Mesenchymal stem cell (in vitro differentiated cells and primary cell): ENCODE measurements around the gene UBALD2.
A peak's percentile ranks its signal among the peaks of the same experiment; 100 is the strongest.

Source experiments
- DNase-seq: peaks from one replicate; pipeline ENCODE4 v3.0.0-alpha.2; 2013
- H2AFZ ChIP-seq: one replicate; pipeline ENCODE4 v1.6.1; 2013; ENCODE audit warnings: low read depth, mild to moderate bottlenecking, control low read depth, inconsistent platforms, low read length, moderate library complexity
- H2AK5ac ChIP-seq: 2 replicates; pipeline ENCODE4 v1.6.1; 2013; ENCODE audit warnings: low read length, moderate library complexity, mild to moderate bottlenecking, inconsistent platforms; ENCODE audit not compliant: severe bottlenecking
- H2BK120ac ChIP-seq: one replicate; pipeline ENCODE4 v1.6.1; 2013; ENCODE audit warnings: low read depth, mild to moderate bottlenecking, inconsistent platforms, low read length, moderate library complexity
- H2BK12ac ChIP-seq, 2 experiments: one replicate each; pipeline ENCODE4 v1.6.1; 2013; ENCODE audit warnings: inconsistent platforms in 2 of 2, low read length in 2 of 2, mild to moderate bottlenecking in 2 of 2, moderate library complexity in 2 of 2, control low read depth in 1 of 2
- H2BK15ac ChIP-seq: one replicate; pipeline ENCODE4 v1.6.1; 2013; ENCODE audit warnings: mild to moderate bottlenecking, low read depth, inconsistent platforms; ENCODE audit not compliant: poor library complexity, severe bottlenecking
- H2BK5ac ChIP-seq: 2 replicates; pipeline ENCODE4 v1.6.1; 2013; ENCODE audit warnings: low read depth, mild to moderate bottlenecking, low read length, control low read depth, inconsistent platforms; ENCODE audit not compliant: poor library complexity, severe bottlenecking
- H3K14ac ChIP-seq, 2 experiments: one replicate each; pipeline ENCODE4 v1.6.1; 2013; ENCODE audit warnings: inconsistent platforms in 2 of 2, low read length in 2 of 2, control low read depth in 1 of 2, mild to moderate bottlenecking in 1 of 2, moderate library complexity in 1 of 2
- H3K18ac ChIP-seq, 2 experiments: one replicate each; pipeline ENCODE4 v1.6.1; 2013; ENCODE audit warnings: inconsistent platforms in 2 of 2, low read length in 2 of 2, control low read depth in 1 of 2, low read depth in 1 of 2, mild to moderate bottlenecking in 1 of 2
- H3K23ac ChIP-seq, 2 experiments: one replicate each; pipeline ENCODE4 v1.6.1; 2013; ENCODE audit warnings: inconsistent platforms in 2 of 2, low read length in 2 of 2, mild to moderate bottlenecking in 2 of 2, moderate library complexity in 2 of 2, control low read depth in 1 of 2
- H3K27ac ChIP-seq: 2 replicates; pipeline ENCODE4 v1.5.1; 2013; ENCODE audit warnings: mild to moderate bottlenecking, moderate library complexity, low read length, control low read depth, inconsistent platforms; ENCODE audit not compliant: poor library complexity, severe bottlenecking
- H3K27me3 ChIP-seq, 2 experiments: 2 replicates each; pipeline versions ENCODE4 v1.6.1 to v1.7.0; 2013; ENCODE audit warnings: low read length in 2 of 2, mild to moderate bottlenecking in 2 of 2, moderate library complexity in 2 of 2, control low read depth in 1 of 2, inconsistent platforms in 1 of 2; ENCODE audit not compliant: control insufficient read depth in 1 of 2, insufficient read depth in 1 of 2
- H3K36me3 ChIP-seq, 2 experiments: 2 replicates each; pipeline versions ENCODE4 v1.6.1 to v1.7.0; 2013; ENCODE audit warnings: low read length in 2 of 2, control low read depth in 1 of 2, inconsistent platforms in 1 of 2, low read depth in 1 of 2, mild to moderate bottlenecking in 1 of 2; ENCODE audit not compliant: insufficient read depth in 2 of 2, control insufficient read depth in 1 of 2
- H3K4ac ChIP-seq, 2 experiments: one replicate each; pipeline ENCODE4 v1.6.1; 2013; ENCODE audit warnings: inconsistent platforms in 2 of 2, low read length in 2 of 2, mild to moderate bottlenecking in 2 of 2, moderate library complexity in 2 of 2, control low read depth in 1 of 2, low read depth in 1 of 2
- H3K4me1 ChIP-seq: 2 replicates; pipeline ENCODE4 v1.6.1; 2013; ENCODE audit warnings: low read depth, low read length, control low read depth; ENCODE audit not compliant: control insufficient read depth, insufficient read depth
- H3K4me2 ChIP-seq: 2 replicates; pipeline ENCODE4 v1.6.1; 2013; ENCODE audit warnings: low read length, mild to moderate bottlenecking, inconsistent platforms; ENCODE audit not compliant: poor library complexity, severe bottlenecking
- H3K4me3 ChIP-seq, 2 experiments: 2 replicates each; pipeline versions ENCODE4 v1.5.1 to v1.7.0; 2013; ENCODE audit warnings: low read length in 2 of 2, mild to moderate bottlenecking in 2 of 2, control low read depth in 1 of 2, low read depth in 1 of 2; ENCODE audit not compliant: insufficient read depth in 1 of 2
- H3K79me1 ChIP-seq: replicated peaks from 2 replicates; pipeline ENCODE4 v1.6.1; 2013; ENCODE audit warnings: mild to moderate bottlenecking, control low read depth, low read length, inconsistent platforms; ENCODE audit not compliant: poor library complexity, severe bottlenecking
- H3K9ac ChIP-seq: 2 replicates; pipeline ENCODE4 v1.7.0; 2013; ENCODE audit warnings: mild to moderate bottlenecking, low read length, moderate library complexity
- H3K9me3 ChIP-seq: 2 replicates; pipeline ENCODE4 v1.7.0; 2013; ENCODE audit warnings: mild to moderate bottlenecking, low read length; ENCODE audit not compliant: control insufficient read depth
- H4K8ac ChIP-seq: one replicate; pipeline ENCODE4 v1.6.1; 2013; ENCODE audit warnings: inconsistent platforms, mild to moderate bottlenecking, low read length, moderate library complexity
- H4K91ac ChIP-seq: one replicate; pipeline ENCODE4 v1.6.1; 2013; ENCODE audit warnings: mild to moderate bottlenecking, low read length, inconsistent platforms
- WGBS: methylation state at CpG from one replicate; pipeline ENCODE4 v1.1.7; 2013; ENCODE audit warnings: mixed read lengths; 5-methylcytosine and 5-hydroxymethylcytosine counted together

Gene UBALD2

GRCh38 chr17:76238847-76239537 is 26.2 kb upstream of the UBALD2 start:
- Histone ChIP-seq H2AK5ac (no peak overlapping the region), H3K4me1 (peaks cover 20% of the 10 kb centered on the region), H3K79me1 (peaks cover 3% of the 10 kb centered on the region), H2BK120ac (no peak overlapping the region), H3K36me3 (no peaks in the 10 kb centered on the region), H4K8ac (no peak overlapping the region), H4K91ac (no peak overlapping the region), H3K18ac (no peak overlapping the region), H3K4me3 (no peak overlapping the region), H3K27me3 (peaks cover 0 to 30% of the 10 kb centered on the region in 2 experiments), H3K9ac (no peak overlapping the region), H3K23ac (no peak overlapping the region), H3K4me2 (peak overlapping the region; percentile 93), H3K14ac (no peak overlapping the region), H2AFZ (no peak overlapping the region), H2BK15ac (no peak overlapping the region), H2BK5ac (no peak overlapping the region), H2BK12ac (no peak overlapping the region), H3K9me3 (no peaks in the 10 kb centered on the region), H3K4ac (no peak overlapping the region), H3K27ac (peak overlapping the region; percentile 23)
- 69% methylated on average over 7 of the region's 11 CpGs for WGBS
- DNase-seq, result no peak

- no peak overlapping the region for H2AK5ac ChIP-seq
- H2BK120ac ChIP-seq, result no peak overlapping the region
- H2BK5ac ChIP-seq, result no peak overlapping the region
- H2BK12ac ChIP-seq, result peak overlapping the region in 1 of 2 experiments; percentile 26
- H3K9me3 ChIP-seq, result no peaks in the 10 kb centered on the region
- peaks cover 3% of the 10 kb centered on the region for H3K79me1 ChIP-seq
- peaks cover 20% of the 10 kb centered on the region for H3K4me1 ChIP-seq
- H3K18ac ChIP-seq, result peak overlapping the region; percentile 18 to 48
- peaks cover 0 to 34% of the 10 kb centered on the region in 2 experiments for H3K27me3 ChIP-seq
- no peak overlapping the region for H3K4ac ChIP-seq
- H4K91ac ChIP-seq, result peak overlapping the region; percentile 45
- WGBS, result 3% methylated on average over 53 of the region's 75 CpGs
- H3K14ac ChIP-seq, result peak overlapping the region in 1 of 2 experiments; percentile 66
- H3K23ac ChIP-seq, result peak overlapping the region in 1 of 2 experiments; percentile 34
- H2AFZ ChIP-seq, result no peak overlapping the region
- H3K9ac ChIP-seq, result no peak overlapping the region
- peak overlapping the region; percentile 46 to 72 for H3K4me3 ChIP-seq
- H3K36me3 ChIP-seq, result no peaks in the 10 kb centered on the region
- no peak for DNase-seq
- no peak overlapping the region for H3K27ac ChIP-seq
- peak overlapping the region; percentile 87 for H4K8ac ChIP-seq
- H3K4me2 ChIP-seq, result peak overlapping the region; percentile 93
- H2BK15ac ChIP-seq, result peak overlapping the region; percentile 99
Observed at GRCh38 chr17:76239538-76240274, 25.4 kb upstream of the UBALD2 start.

GRCh38 chr17:76240461-76241203 is 24.5 kb upstream of the UBALD2 start, which contains the start of gene RNF157:
RNF157 (minus strand) TSS chr17:76240493; CDS start chr17:76240240, 253 bp downstream.
- peak within 1 kb of the TSS; percentile 91 for H2AFZ ChIP-seq
- peak within 1 kb of the TSS; percentile 53 to 88 for H3K18ac ChIP-seq
- H3K9ac ChIP-seq, result peak within 1 kb of the TSS; percentile 86
- no peak within 1 kb of the TSS for H2BK5ac ChIP-seq
- peak; percentile 78 for DNase-seq
- H3K79me1 ChIP-seq, result peaks cover 3% of the 10 kb centered on the region
- H3K4me2 ChIP-seq, result peak within 1 kb of the TSS; percentile 93
- H3K27ac ChIP-seq, result peak within 1 kb of the TSS; percentile 25
- no peak within 1 kb of the TSS for H2AK5ac ChIP-seq
- H4K91ac ChIP-seq, result peak within 1 kb of the TSS; percentile 73
- peak within 1 kb of the TSS in 1 of 2 experiments; percentile 34 for H3K23ac ChIP-seq
- peak within 1 kb of the TSS in 1 of 2 experiments; percentile 78 for H3K4ac ChIP-seq
- peaks cover 0 to 34% of the 10 kb centered on the region in 2 experiments for H3K27me3 ChIP-seq
- 1% methylated on average over 55 of the region's 102 CpGs for WGBS
- peak within 1 kb of the TSS; percentile 72 to 87 for H3K4me3 ChIP-seq
- peak within 1 kb of the TSS in 1 of 2 experiments; percentile 66 for H3K14ac ChIP-seq
- peak within 1 kb of the TSS; percentile 87 for H4K8ac ChIP-seq
- H3K9me3 ChIP-seq, result no peaks in the 10 kb centered on the region
- peak within 1 kb of the TSS; percentile 54 for H2BK120ac ChIP-seq
- H2BK15ac ChIP-seq, result peak within 1 kb of the TSS; percentile 99
- peaks cover 20% of the 10 kb centered on the region for H3K4me1 ChIP-seq
- H2BK12ac ChIP-seq, result peak within 1 kb of the TSS in 1 of 2 experiments; percentile 26
- no peaks in the 10 kb centered on the region for H3K36me3 ChIP-seq
